Measurements from ENCODE around the gene TXN. TPM values are rescaled to one million over a fixed set of nuclear protein-coding genes. Genes with fewer than 3 reads are reported as not detected.

TXN gene
- total RNA-seq, 1 donor from 2014 or later: 191 TPM

DNA sequence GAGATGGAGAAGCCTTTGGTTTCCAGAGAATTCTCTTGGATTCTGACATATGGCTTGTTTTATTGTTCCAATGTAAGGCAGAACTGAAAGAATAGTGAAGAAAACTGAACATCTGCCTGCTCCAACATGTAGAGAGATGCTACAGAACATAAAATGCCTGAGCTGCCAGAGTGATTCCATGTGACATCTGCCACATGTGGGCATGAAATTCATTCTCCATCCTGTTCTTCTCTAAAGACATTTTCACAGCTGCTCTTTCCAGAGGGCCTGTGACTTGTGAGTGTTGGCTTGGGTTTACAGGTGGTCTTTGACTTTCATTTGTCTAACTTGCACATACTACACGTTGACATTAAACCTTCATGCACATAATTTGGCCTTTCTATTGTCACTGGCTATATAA is 33.7 kb upstream of the TXN start:
- H3K36me3 Mint-ChIP-seq (ENCODE audit: unreplicated experiment): no peaks in the 10 kb centered on the region
- no peak for DNase-seq (ENCODE audit: extremely low spot score, unreplicated experiment)
- no peak overlapping the region for H3K4me3 Mint-ChIP-seq (ENCODE audit: unreplicated experiment)
- H3K9me3 Mint-ChIP-seq (ENCODE audit: unreplicated experiment): no peaks in the 10 kb centered on the region
- H3K27me3 Mint-ChIP-seq (ENCODE audit: unreplicated experiment): peaks cover 11% of the 10 kb centered on the region
- no peak overlapping the region for H3K27ac Mint-ChIP-seq (ENCODE audit: unreplicated experiment)
- TF ChIP-seq, protein P1, sequence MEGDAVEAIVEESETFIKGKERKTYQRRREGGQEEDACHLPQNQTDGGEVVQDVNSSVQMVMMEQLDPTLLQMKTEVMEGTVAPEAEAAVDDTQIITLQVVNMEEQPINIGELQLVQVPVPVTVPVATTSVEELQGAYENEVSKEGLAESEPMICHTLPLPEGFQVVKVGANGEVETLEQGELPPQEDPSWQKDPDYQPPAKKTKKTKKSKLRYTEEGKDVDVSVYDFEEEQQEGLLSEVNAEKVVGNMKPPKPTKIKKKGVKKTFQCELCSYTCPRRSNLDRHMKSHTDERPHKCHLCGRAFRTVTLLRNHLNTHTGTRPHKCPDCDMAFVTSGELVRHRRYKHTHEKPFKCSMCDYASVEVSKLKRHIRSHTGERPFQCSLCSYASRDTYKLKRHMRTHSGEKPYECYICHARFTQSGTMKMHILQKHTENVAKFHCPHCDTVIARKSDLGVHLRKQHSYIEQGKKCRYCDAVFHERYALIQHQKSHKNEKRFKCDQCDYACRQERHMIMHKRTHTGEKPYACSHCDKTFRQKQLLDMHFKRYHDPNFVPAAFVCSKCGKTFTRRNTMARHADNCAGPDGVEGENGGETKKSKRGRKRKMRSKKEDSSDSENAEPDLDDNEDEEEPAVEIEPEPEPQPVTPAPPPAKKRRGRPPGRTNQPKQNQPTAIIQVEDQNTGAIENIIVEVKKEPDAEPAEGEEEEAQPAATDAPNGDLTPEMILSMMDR (IDR thresholded peaks at IDR 0.05): no peak
- H3K4me1 Mint-ChIP-seq (ENCODE audit: unreplicated experiment): no peaks in the 10 kb centered on the region

DNA sequence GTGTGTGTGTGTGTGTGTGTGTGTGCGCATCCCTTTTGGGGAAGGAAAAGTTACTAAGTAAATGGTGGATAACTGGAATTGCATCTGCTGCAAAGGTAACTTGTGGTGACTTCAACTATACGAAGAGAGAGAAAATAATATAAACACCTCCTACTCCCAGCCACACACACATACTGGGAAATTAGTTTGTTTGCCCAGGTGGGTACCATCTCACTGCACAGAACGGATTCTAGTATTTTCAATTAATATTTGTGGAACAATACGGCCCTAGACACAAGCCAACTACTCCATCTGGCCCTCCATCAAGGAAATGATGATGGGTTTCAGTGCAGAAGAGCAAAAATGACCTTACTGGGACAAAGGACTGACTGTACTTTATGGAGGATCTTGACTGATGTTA is 32.2 kb upstream of the TXN start:
- H3K4me1 Mint-ChIP-seq (ENCODE audit: unreplicated experiment): no peaks in the 10 kb centered on the region
- no peak for DNase-seq (ENCODE audit: extremely low spot score, unreplicated experiment)
- H3K27me3 Mint-ChIP-seq (ENCODE audit: unreplicated experiment): peaks cover 4% of the 10 kb centered on the region
- H3K27ac Mint-ChIP-seq (ENCODE audit: unreplicated experiment): no peak overlapping the region
- H3K36me3 Mint-ChIP-seq (ENCODE audit: unreplicated experiment): no peaks in the 10 kb centered on the region
- no peak overlapping the region for H3K4me3 Mint-ChIP-seq (ENCODE audit: unreplicated experiment)
- TF ChIP-seq, protein P1 (IDR thresholded peaks at IDR 0.05): no peak
- H3K9me3 Mint-ChIP-seq (ENCODE audit: unreplicated experiment): no peaks in the 10 kb centered on the region

DNA sequence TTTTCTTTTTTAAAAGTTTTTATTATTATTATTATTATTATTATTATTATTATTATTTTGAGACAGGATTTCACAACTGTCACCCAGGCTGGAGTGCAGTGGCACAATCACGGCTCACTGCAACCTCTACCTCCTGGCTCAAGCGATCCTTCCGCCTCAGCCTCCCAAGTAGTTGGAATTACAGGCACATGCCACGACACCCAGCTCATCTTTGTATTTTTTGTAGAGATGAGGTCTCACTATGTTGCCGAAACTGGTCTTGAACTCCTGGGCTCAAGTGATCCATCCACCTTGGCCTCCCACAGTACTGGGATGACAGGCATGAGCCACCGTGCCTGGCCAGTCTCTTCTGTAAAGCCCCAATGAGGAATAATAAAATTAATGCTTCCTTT is 31.0 kb upstream of the TXN start:
- no peak for DNase-seq (ENCODE audit: extremely low spot score, unreplicated experiment)
- no peaks in the 10 kb centered on the region for H3K36me3 Mint-ChIP-seq (ENCODE audit: unreplicated experiment)
- TF ChIP-seq, protein P1 (IDR thresholded peaks at IDR 0.05): no peak
- H3K27me3 Mint-ChIP-seq (ENCODE audit: unreplicated experiment): peaks cover 4% of the 10 kb centered on the region
- no peaks in the 10 kb centered on the region for H3K9me3 Mint-ChIP-seq (ENCODE audit: unreplicated experiment)
- no peak overlapping the region for H3K27ac Mint-ChIP-seq (ENCODE audit: unreplicated experiment)
- H3K4me1 Mint-ChIP-seq (ENCODE audit: unreplicated experiment): no peaks in the 10 kb centered on the region
- H3K4me3 Mint-ChIP-seq (ENCODE audit: unreplicated experiment): no peak overlapping the region

DNA sequence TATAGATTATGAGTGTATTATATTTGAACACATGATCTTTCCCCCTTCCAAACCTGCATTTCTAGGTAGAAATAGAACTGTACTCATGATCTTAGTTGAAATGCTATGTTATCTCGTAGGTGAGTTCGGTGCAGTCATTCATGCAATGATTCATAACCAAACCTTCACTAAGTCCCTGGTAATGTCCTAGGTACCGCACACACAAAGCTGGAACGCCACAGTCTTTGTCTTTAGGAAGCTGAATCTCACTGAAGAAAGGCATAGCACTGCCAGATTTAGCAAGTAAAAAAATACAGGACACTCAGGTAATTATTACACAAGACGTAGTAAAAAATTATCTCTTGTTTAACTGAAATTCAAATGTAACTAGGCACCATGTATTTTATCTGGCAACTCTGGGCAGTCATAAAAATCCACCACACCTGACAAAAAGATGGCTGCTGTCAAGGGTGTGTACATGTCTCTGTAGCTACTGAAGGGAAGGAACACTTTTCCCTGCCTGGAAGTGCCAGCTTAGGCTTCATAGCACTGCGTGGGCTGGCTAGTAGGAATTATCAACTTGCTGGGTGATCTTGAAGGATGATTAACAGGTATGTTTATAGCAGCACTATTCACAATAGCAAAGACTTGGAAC is 28.0 kb upstream of the TXN start:
- Mint-ChIP-seq H3K36me3 (ENCODE audit: unreplicated experiment) (no peaks in the 10 kb centered on the region), H3K27me3 (ENCODE audit: unreplicated experiment) (peaks cover 4% of the 10 kb centered on the region), H3K4me3 (ENCODE audit: unreplicated experiment) (no peak overlapping the region), H3K4me1 (ENCODE audit: unreplicated experiment) (no peaks in the 10 kb centered on the region), H3K27ac (ENCODE audit: unreplicated experiment) (no peak overlapping the region), H3K9me3 (ENCODE audit: unreplicated experiment) (no peaks in the 10 kb centered on the region)
- no peak for DNase-seq (ENCODE audit: extremely low spot score, unreplicated experiment)
- TF ChIP-seq, protein P1 (IDR thresholded peaks at IDR 0.05): no peak

DNA sequence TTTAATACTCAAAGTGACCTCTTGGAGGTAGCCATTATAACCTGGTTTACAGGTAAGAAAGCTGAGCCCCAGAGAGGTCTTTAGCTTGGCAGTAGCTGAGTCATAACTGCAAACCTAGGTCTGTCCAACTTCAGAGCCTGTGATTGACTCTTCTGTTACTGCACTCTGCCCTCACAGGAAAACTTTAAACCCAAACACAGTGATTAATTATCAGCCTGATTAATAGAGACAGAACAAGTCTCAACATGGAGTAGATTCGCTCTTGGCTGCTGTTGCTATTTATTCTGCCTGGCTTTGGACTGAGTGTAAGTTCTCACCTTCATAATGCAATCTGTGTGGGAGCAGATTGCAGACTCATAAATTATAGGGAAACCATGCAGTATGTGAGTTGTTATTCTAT is 27.4 kb upstream of the TXN start:
- no peak for DNase-seq (ENCODE audit: extremely low spot score, unreplicated experiment)
- H3K27ac Mint-ChIP-seq (ENCODE audit: unreplicated experiment): no peak overlapping the region
- H3K4me1 Mint-ChIP-seq (ENCODE audit: unreplicated experiment): no peaks in the 10 kb centered on the region
- TF ChIP-seq, protein P1 (IDR thresholded peaks at IDR 0.05): no peak
- H3K36me3 Mint-ChIP-seq (ENCODE audit: unreplicated experiment): no peaks in the 10 kb centered on the region
- no peak overlapping the region for H3K4me3 Mint-ChIP-seq (ENCODE audit: unreplicated experiment)
- H3K27me3 Mint-ChIP-seq (ENCODE audit: unreplicated experiment): peaks cover 4% of the 10 kb centered on the region
- no peaks in the 10 kb centered on the region for H3K9me3 Mint-ChIP-seq (ENCODE audit: unreplicated experiment)

All from osteocyte (in vitro differentiated cells).